IMR-90 (cell line): Measurements from ENCODE around the gene DTL. TPM values are rescaled to one million over a fixed set of nuclear protein-coding genes. Genes with fewer than 3 reads are reported as not detected.

Experiments
- ATAC-seq: fragments of 200-7000 bp; cut with Tn5 transposase; 2 replicates; pipeline ENCODE4 v1.9.1; 2020; ENCODE audit warnings: low read depth, mild to moderate bottlenecking, moderate library complexity
- BruUV-seq: library from RNA; stranded (reverse); fragments of 400-500 nt; replicated peaks from 2 replicates; lab custom pipeline; 2021; lab: Mats Ljungman, UMichigan
- CTCF ChIA-PET: fragments of 300-600 bp; formaldehyde crosslinking; extraction: SDS; loops from one replicate; lab custom pipeline; 2021; ENCODE audit warnings: antibody characterized with exemption; lab: Yijun Ruan, JAX
- POLR2A ChIA-PET: fragments of 300-600 bp; sonication (Branson Sonifier 250); formaldehyde crosslinking; loops from one replicate; lab custom pipeline; 2022; ENCODE audit warnings: antibody characterized with exemption; ENCODE audit not compliant: unreplicated experiment; lab: Charles Lee
- DNase-seq: peaks from one replicate; pipeline ENCODE4 v3.0.0; 2013
- H2AFZ ChIP-seq: replicated peaks from 2 replicates; pipeline ENCODE3; 2013; ENCODE audit warnings: low read length, mild to moderate bottlenecking; ENCODE audit not compliant: poor library complexity
- H2AK5ac ChIP-seq: 2 replicates; pipeline ENCODE4 v1.6.1; 2013; ENCODE audit warnings: low read depth, low read length, inconsistent platforms
- H2AK9ac ChIP-seq: replicated peaks from 2 replicates; pipeline ENCODE3; 2013; ENCODE audit warnings: mild to moderate bottlenecking, low read depth, low read length, moderate library complexity; ENCODE audit not compliant: poor library complexity
- H2BK120ac ChIP-seq: 2 replicates; pipeline ENCODE4 v1.6.1; 2013; ENCODE audit warnings: low read depth, low read length, inconsistent platforms
- H2BK15ac ChIP-seq: 3 replicates; pipeline ENCODE4 v1.6.1; 2013; ENCODE audit warnings: low read depth, low read length, inconsistent platforms
- H2BK20ac ChIP-seq: 2 replicates; pipeline ENCODE4 v1.6.1; 2013; ENCODE audit warnings: low read depth, mild to moderate bottlenecking, inconsistent platforms, low read length, moderate library complexity
- H2BK5ac ChIP-seq: 2 replicates; pipeline ENCODE4 v1.6.1; 2013; ENCODE audit warnings: mild to moderate bottlenecking, low read depth, low read length, inconsistent platforms; ENCODE audit not compliant: poor library complexity, severe bottlenecking
- H3K14ac ChIP-seq: replicated peaks from 2 replicates; pipeline ENCODE4 v1.6.1; 2013; ENCODE audit warnings: low read depth, low read length, inconsistent platforms
- H3K18ac ChIP-seq: 2 replicates; pipeline ENCODE4 v1.6.1; 2013; ENCODE audit warnings: low read depth, low read length, control low read depth
- H3K23ac ChIP-seq: 2 replicates; pipeline ENCODE4 v1.6.1; 2013; ENCODE audit warnings: low read depth, low read length, inconsistent platforms
- H3K27ac ChIP-seq: 2 replicates; pipeline ENCODE4 v1.5.1; 2013; ENCODE audit warnings: mild to moderate bottlenecking, control low read depth, low read length; ENCODE audit not compliant: insufficient read depth
- H3K27me3 ChIP-seq: 2 replicates; pipeline ENCODE4 v1.6.1; 2013; ENCODE audit warnings: low read length; ENCODE audit not compliant: control insufficient read depth, insufficient read depth
- H3K36me3 ChIP-seq: 2 replicates; pipeline ENCODE4 v1.6.1; 2013; ENCODE audit warnings: low read length, mixed read lengths; ENCODE audit not compliant: control insufficient read depth, insufficient read depth
- H3K4ac ChIP-seq: 2 replicates; pipeline ENCODE4 v1.6.1; 2013; ENCODE audit warnings: low read depth, low read length, inconsistent platforms
- H3K4me1 ChIP-seq: 2 replicates; pipeline ENCODE4 v1.6.1; 2013; ENCODE audit warnings: low read length, mixed read lengths; ENCODE audit not compliant: control insufficient read depth, insufficient read depth
- H3K4me2 ChIP-seq: 2 replicates; pipeline ENCODE4 v1.6.1; 2013; ENCODE audit warnings: low read depth, mild to moderate bottlenecking, control low read depth, low read length, moderate library complexity
- H3K4me3 ChIP-seq: 2 replicates; pipeline ENCODE4 v1.5.1; 2013; ENCODE audit warnings: low read depth, mild to moderate bottlenecking, control low read depth, low read length, moderate library complexity; ENCODE audit not compliant: insufficient read depth
- H3K56ac ChIP-seq: 2 replicates; pipeline ENCODE4 v1.6.1; 2013; ENCODE audit warnings: low read length, inconsistent platforms; ENCODE audit not compliant: insufficient read depth; ENCODE audit errors: extremely low read depth
- H3K79me1 ChIP-seq, 2 experiments: 2 replicates each; pipeline ENCODE4 v1.6.1; 2013; ENCODE audit warnings: low read length in 2 of 2, inconsistent platforms in 1 of 2, low read depth in 1 of 2
- H3K9ac ChIP-seq: 2 replicates; pipeline ENCODE4 v1.6.1; 2013; ENCODE audit warnings: low read depth, low read length, control low read depth
- H3K9me1 ChIP-seq: 2 replicates; pipeline ENCODE4 v1.6.1; 2013; ENCODE audit warnings: low read length, inconsistent platforms; ENCODE audit not compliant: insufficient read depth
- H3K9me3 ChIP-seq: 2 replicates; pipeline ENCODE4 v1.6.1; 2013; ENCODE audit warnings: low read length; ENCODE audit not compliant: control insufficient read depth, insufficient read depth
- H4K20me1 ChIP-seq: 2 replicates; pipeline ENCODE4 v1.6.1; 2013; ENCODE audit warnings: low read length, inconsistent platforms; ENCODE audit not compliant: insufficient read depth
- H4K5ac ChIP-seq: 2 replicates; pipeline ENCODE4 v1.6.1; 2013; ENCODE audit warnings: mild to moderate bottlenecking, low read depth, low read length, control low read depth
- H4K8ac ChIP-seq, 2 experiments: 2 replicates each; pipeline ENCODE4 v1.6.1; 2013; ENCODE audit warnings: low read depth in 2 of 2, low read length in 2 of 2, control low read depth in 1 of 2, inconsistent platforms in 1 of 2
- H4K91ac ChIP-seq: 2 replicates; pipeline ENCODE4 v1.6.1; 2013; ENCODE audit warnings: low read depth, low read length, inconsistent platforms; ENCODE audit not compliant: insufficient read depth
- MXI1 ChIP-seq: IDR thresholded peaks from 2 replicates; pipeline ENCODE4 v1.6.1; 2012; ENCODE audit warnings: low read depth, mild to moderate bottlenecking, low read length, moderate library complexity, borderline replicate concordance
- WGBS, 2 experiments: methylation state at CpG; one replicate each; pipeline versions ENCODE4 v1.1.5 to v1.1.7; 2013; ENCODE audit warnings: missing lambda C conversion rate in 2 of 2; ENCODE audit not compliant: insufficient read length in 1 of 2; ENCODE audit errors: extremely low coverage in 2 of 2; 5-methylcytosine and 5-hydroxymethylcytosine counted together
- dilution Hi-C: fragments of 300-500 bp; cut with HindIII; formaldehyde crosslinking; loops from one replicate; pipeline ENCODE4 v1.14.3; 2018; ENCODE audit warnings: low sequenced_read_pairs; ENCODE audit not compliant: unreplicated experiment
- in situ Hi-C: fragments of 300-500 bp; cut with MboI; formaldehyde crosslinking; loops from 3 replicates; pipeline ENCODE4 v1.14.3; 2019; ENCODE audit warnings: low sequenced_read_pairs, inconsistent platforms, mixed read lengths
- intact Hi-C: fragments of 100-400 bp; cut with micrococcal nuclease; formaldehyde crosslinking; loops from 2 replicates; pipeline ENCODE4 v1.10.0; 2022
- polyA plus RNA-seq, 3 experiments: library from polyadenylated mRNA; depleted of rRNA; stranded (reverse); fragments of >200 nt; gene quantifications; 2 replicates each; pipeline ENCODE4 v1.2.3, GENCODE V29; 2012; ENCODE audit warnings: low replicate concordance in 1 of 3
- total RNA-seq: library from RNA; depleted of rRNA; stranded (reverse); fragments of >200 nt; gene quantifications from 2 replicates; pipeline ENCODE4 v1.2.3, GENCODE V29; 2012

Gene DTL
- total and polyA plus RNA-seq, 2 of the 4 experiments (the other 2 are of a cell fraction): 11.8 to 19.9 TPM

DNA sequence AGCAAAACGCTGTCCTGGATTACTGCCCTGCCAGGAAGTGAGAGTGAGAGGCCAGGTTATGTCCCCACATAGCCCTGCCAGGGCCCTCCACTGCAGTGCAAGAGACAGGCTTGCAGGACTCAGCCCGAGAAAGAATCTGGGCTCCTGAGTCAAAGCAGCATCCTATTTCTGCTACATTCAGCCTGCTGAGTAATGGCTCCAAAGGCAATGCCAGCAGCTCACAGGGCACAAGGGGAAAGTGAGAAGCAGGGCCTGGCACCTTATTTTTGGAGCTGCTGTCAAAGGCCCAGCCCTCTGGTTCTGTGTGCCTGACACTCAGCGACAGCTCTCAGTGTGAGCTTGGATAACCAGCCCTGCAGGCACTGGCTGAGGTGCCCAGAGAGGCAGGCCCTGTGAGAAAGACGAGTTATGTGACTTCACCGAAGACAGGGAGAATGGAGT is 83.9 kb downstream of the DTL start:
- H3K23ac ChIP-seq: no peak overlapping the region
- BruUV-seq: no TSS peak
- no peak overlapping the region for H3K14ac ChIP-seq
- no peaks in the 10 kb centered on the region; the same call in 1 of the 2 replicates for H3K9me1 ChIP-seq
- 79% methylated on average over 3 of the region's 5 CpGs; no CpG with 5 or more reads in 1 of the 2 experiments for WGBS, 2 experiments
- intact Hi-C loops: no loop called here
- peak; percentile 57 for ATAC-seq
- no peak overlapping the region for H4K91ac ChIP-seq
- no peak overlapping the region for H2BK5ac ChIP-seq
- H2BK20ac ChIP-seq: no peak overlapping the region
- H2BK15ac ChIP-seq: no peak overlapping the region
- H3K27ac ChIP-seq: no peak overlapping the region
- no peak overlapping the region for H3K4ac ChIP-seq
- no peak overlapping the region for H2BK120ac ChIP-seq
- ChIA-PET CTCF (interaction anchor here (1.6 kb wide), 1 partner anchor 16 kb away, joined by 5 read pairs; no protein-coding TSS in a partner anchor), POLR2A (no interaction called here)
- no peaks in the 10 kb centered on the region for H3K36me3 ChIP-seq
- H3K4me1 ChIP-seq: no peaks in the 10 kb centered on the region
- H3K4me2 ChIP-seq: no peak overlapping the region
- no peak for TF ChIP-seq MXI1
- H4K8ac ChIP-seq: no peak overlapping the region
- no peak overlapping the region for H4K5ac ChIP-seq
- H3K56ac ChIP-seq: no peak overlapping the region
- no peak overlapping the region for H2AK9ac ChIP-seq
- no peak overlapping the region for H3K4me3 ChIP-seq
- no peaks in the 10 kb centered on the region for H3K79me1 ChIP-seq
- no peaks in the 10 kb centered on the region for H3K9me3 ChIP-seq
- no peak overlapping the region for H3K18ac ChIP-seq
- DNase-seq: no peak
- in situ Hi-C loops: no loop called here
- H3K27me3 ChIP-seq: no peaks in the 10 kb centered on the region
- H2AK5ac ChIP-seq: no peak overlapping the region
- dilution Hi-C loops: no loop called here
- no peak overlapping the region for H3K9ac ChIP-seq
- H4K20me1 ChIP-seq: no peaks in the 10 kb centered on the region
- no peak overlapping the region for H2AFZ ChIP-seq
